ENCODE measurements around the gene ZMAT3.

- TF ChIP-seq CTCF (IDR thresholded peaks at IDR 0.05) (no peak), POLR2A (IDR thresholded peaks at IDR 0.05) (no peak)
These were observed 52.8 kb downstream of the ZMAT3 start for GRCh38 chr3:179018808-179019207.

All from Peyer's patch (tissue), 4 donors.